Posterior cingulate gyrus (tissue), 11 donors: Measurements from ENCODE around the gene KLC4.
A peak's percentile ranks its signal among the peaks of the same experiment; 100 is the strongest.

Experiments used
- DNase-seq, 10 donors: peaks; one replicate each; pipeline versions ENCODE4 v3.0.0 to v3.0.0-alpha.2; 2020 to 2021; ENCODE audit warnings: mixed read lengths in 3 of 10
- intact Hi-C: fragments of 100-400 bp; cut with DNase I; formaldehyde crosslinking; loops from one replicate; pipeline ENCODE4 v1.15.1; 2023

Gene KLC4

GRCh38 chr6:43059168-43060033 lies at the start of gene KLC4, which contains the start of gene MRPL2:
Gene KLC4, plus strand, starts transcription at chr6:43059631. Its CDS starts 1,705 bp downstream, at chr6:43061336.
Gene MRPL2, minus strand, starts transcription at chr6:43059434. Its CDS starts 53 bp downstream, at chr6:43059381.
- intact Hi-C loops, result loop anchor here (10.0 kb wide), 2 partner anchors 75 to 495 kb away; partner anchors contain the start of genes PPP2R5D and UBR2
- peak; percentile 98 to 100 (median 100) for DNase-seq

DNA sequence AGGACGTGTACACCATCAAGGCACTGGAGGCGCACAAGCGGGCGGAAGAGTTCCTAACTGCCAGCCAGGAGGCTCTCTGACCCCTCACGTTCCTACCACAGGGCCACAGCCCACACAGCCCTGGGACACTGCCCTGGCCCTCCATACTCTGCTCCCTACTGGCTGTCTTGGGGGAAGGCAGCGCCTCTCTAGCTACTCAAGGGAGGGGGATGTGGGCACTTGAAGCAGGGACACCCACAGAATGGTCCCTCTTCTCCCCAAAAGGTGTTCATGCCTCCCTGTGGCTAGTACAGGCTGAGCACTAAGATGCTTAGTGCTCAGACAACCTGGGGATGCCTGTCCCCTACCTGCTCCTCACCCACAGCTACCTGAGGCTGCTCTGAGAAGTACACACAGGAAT lies 48.2 kb upstream of the KLC4 start:
- intact Hi-C loops, result loop anchor here (5.0 to 10.0 kb wide), 2 partner anchors 79 to 164 kb away; partner anchors contain the start of gene SRF
- peak in 2 of 10 donors; percentile 43 to 61 for DNase-seq

GRCh38 chr6:43012364-43012763 lies 47.1 kb upstream of the KLC4 start:
- intact Hi-C loops, result loop anchor here (5.0 to 10.0 kb wide), 2 partner anchors 80 to 162 kb away; partner anchors contain the start of gene SRF

DNA sequence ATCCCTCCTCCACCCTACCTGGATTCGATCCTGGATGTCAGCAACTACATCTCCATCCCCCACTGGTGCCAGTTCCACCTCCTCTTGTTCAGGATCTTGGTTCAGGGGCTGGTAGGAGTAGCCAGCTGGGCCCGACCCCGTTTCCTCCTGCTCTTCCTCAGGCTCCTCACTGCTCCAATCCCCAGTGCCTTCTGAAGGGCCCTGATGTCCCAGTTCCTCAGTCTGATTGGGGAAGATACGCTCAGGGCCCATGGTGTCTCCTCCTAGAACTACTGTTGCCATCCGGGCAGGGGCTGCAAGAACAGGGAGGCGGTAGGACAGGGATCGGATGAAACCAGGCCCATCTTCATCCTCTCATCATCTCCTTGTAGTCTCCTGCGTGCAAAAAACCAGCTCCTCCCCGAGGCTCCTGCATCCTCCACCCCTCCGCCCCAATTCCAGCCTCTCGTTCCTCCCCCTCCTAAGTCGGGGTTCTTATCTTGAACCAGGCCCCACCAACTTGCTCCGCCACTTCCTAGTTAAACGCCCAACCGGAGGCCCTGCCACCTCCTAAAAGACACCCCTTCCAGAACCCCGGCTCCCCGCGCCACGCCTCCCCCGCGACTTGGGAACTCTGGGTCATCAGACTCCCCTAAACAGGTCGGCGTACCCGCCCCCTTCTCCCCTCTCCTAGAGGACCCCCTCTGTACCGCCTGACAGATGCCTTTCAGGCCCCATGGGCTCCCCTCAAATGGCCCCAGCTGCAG lies 46.2 kb upstream of the KLC4 start:
- intact Hi-C loops, result loop anchor here (5.0 to 10.0 kb wide), 2 partner anchors 81 to 162 kb away; partner anchors contain the start of gene SRF
- peak in 1 of 10 donors; percentile 11 for DNase-seq

More at GRCh38 chr6:43012364-43012763, 47.1 kb upstream of the KLC4 start:
- peak in 2 of 10 donors; percentile 43 to 69 for DNase-seq

DNA sequence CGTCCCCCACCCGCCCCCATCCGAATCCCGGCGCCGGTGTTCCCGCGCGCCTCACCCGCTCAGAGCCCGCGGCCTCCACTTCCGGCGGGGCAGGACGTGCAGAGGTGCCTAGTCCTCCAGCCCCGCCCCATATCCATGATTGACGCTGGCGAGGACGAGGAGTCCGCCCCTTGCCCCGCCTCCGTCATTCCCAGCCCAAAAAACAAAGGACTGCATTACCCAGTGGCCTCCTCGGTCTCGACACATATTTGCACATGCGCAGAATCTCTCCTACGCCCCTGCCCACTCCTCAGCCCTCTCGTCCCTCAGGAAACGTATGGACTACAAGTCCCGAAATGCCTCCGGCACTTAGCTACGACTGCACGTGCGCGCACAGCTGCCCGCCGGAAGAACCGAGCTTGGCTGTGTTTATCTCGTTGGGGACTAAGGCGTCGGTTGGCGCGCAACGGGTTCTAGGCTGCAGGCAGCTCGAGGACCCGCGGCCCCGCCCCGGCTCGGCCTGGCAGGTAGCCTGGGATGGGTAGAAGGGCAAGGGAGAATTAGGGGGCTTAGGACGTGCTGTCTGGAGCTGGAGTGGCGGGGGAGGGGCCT lies 45.5 kb upstream of the KLC4 start, which contains the start of the genes KLHDC3 and MEA1:
Gene KLHDC3 (plus strand): TSS at position 407 of the 591 bp plus-strand sequence. CDS start 2,944 bp downstream, outside the sequence.
Gene MEA1 (minus strand): TSS at position 104 of the 591 bp plus-strand sequence. CDS start 133 bp downstream, outside the sequence.
- peak; percentile 99 to 100 (median 100) for DNase-seq
- intact Hi-C loops, result loop anchor here (5.0 to 10.0 kb wide), 2 partner anchors 82 to 161 kb away; partner anchors contain the start of gene SRF

DNA sequence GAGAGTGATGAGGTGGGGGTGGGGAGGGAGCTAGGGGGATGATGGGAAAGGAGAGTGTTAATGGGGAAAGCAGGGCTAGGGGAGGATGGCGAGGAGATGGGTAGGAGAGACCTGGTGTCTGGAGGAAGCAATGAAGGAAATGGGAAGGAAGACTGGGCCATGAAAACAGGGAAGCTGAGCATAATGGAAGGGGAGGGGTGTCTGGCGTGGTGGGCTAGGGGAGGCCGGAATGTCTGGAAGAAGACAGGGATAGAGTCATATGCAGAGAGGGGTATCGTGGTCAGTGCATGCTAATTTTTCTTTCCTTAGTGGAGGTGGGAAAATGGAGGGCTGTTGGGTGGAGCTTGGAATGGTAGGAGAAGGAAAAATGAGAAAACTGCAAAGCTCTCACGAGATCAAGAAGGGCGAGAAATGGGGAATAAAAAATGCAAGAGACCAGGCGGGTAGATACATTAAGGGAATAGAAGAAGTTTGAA lies 45.0 kb upstream of the KLC4 start:
- intact Hi-C loops, result loop anchor here (5.0 to 10.0 kb wide), 2 partner anchors 82 to 160 kb away; partner anchors contain the start of gene SRF
- DNase-seq, result no peak

DNA sequence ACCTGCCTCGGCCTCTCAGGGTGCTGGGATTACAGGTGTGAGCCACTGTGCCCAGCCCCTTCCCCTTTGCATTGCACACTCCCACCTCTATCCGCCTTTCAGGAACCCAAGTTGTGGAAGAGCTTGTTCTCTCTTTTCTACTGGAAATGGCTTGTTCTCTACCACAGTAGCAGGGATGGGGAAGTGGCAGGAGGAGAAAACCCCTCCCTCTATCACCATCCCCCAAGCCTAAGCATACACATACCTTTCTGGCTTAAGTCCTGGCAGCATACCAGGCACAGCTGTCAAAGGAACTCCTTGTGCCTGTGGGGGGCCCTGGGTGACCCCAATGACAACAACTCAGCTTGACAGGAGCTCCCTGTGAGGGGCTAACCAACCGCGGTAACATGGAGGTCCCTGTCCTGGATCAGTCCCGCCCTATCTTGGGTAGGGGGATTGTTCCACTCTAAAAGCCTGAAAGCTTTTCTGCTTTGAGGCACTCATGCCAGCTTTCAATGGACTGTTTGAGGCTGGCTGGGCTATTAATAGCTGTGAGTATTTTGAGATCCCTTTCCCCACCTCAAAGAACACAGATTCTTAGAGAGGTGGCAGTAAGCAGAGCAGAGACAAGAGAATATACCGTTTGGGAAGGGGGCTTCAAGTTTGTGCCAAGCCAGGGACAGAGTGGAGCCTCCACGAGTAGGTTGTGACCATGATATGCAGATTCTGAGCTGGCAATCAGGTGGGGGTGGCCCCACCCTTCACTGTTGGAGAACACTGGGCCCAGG lies 43.1 kb upstream of the KLC4 start:
- intact Hi-C loops, result loop anchor here (10.0 kb wide), 1 partner anchor 158 kb away; the partner anchor contains the start of gene SRF
- DNase-seq, result peak in 1 of 10 donors; percentile 64

DNA sequence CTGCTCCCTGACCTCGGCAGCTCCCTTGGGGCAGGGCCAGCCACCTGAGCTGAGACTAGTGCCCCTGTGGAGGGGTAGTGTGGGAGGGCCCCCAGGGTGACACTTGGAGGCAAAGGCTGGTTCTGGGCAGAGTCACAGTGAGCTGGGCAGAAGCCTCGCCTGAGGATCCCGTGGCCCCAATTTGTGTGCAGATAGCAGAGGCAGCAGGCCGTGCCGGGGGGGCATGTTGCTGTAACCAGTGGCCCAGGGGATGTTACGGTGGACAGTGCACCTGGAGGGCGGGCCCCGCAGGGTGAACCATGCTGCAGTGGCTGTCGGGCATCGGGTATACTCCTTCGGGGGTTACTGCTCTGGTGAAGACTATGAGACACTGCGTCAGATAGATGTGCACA lies 42.5 kb upstream of the KLC4 start:
- intact Hi-C loops, result loop anchor here (10.0 kb wide), 1 partner anchor 158 kb away; the partner anchor contains the start of gene SRF
- peak in 2 of 10 donors; percentile 61 to 67 for DNase-seq

DNA sequence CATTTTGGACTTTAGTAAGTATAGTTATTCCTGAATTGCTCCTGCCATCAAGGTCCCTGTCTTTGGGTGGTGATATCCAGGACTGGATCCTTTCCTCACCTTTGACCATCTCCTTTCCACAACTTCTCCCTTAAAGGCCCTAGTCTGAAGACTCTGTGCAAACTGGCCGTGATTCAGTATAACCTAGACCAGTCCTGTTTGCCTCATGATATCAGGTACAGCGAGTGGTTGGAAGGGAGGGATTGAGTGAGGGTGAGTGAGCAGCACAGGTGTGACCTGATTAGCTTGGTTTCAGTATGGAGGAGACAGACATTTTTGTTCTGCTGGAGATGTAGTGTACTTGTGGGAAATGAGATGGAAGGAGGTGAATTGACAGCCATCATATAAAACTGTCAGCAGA lies 40.3 kb upstream of the KLC4 start:
- intact Hi-C loops, result loop anchor here (10.0 kb wide), 1 partner anchor 156 kb away; the partner anchor contains the start of gene SRF
- DNase-seq, result no peak

- intact Hi-C loops, result no loop called here
- peak in 1 of 10 donors; percentile 12 for DNase-seq
These were observed 39.3 kb upstream of the KLC4 start for GRCh38 chr6:43020052-43020705.

- peak in 2 of 10 donors; percentile 16 to 54 for DNase-seq
- intact Hi-C loops, result no loop called here
These were observed 38.6 kb upstream of the KLC4 start for GRCh38 chr6:43020847-43021246.

- intact Hi-C loops, result no loop called here
- DNase-seq, result peak; percentile 69 to 98 (median 84)
These were observed 38.0 kb upstream of the KLC4 start, which contains the start of gene RRP36 for GRCh38 chr6:43021270-43022047. Gene RRP36, plus strand, starts transcription at chr6:43021623. Its CDS starts 32 bp downstream, at chr6:43021655.

- intact Hi-C loops, result no loop called here
- DNase-seq, result no peak
These were observed 35.0 kb upstream of the KLC4 start for GRCh38 chr6:43024436-43024835.

DNA sequence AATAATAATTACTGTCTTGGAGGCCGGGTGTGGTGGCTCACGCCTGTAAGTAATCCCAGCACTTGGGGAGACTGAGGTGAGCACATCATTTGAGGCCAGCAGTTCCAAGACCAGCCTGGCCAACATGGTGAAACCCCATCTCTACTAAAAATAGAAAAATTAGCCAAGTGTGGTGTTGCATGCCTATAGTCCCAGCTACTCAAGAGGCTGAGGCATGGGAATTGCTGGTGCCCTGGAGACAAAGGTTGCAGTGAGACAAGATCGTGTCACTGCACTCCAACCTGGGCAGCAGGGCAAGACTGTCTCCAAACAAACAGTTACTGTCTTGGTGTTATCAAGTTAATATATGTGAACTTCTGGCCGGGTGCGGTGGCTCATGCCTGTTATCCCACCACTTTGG lies 33.1 kb upstream of the KLC4 start:
- intact Hi-C loops, result no loop called here
- DNase-seq, result peak in 2 of 10 donors; percentile 24 to 57

DNA sequence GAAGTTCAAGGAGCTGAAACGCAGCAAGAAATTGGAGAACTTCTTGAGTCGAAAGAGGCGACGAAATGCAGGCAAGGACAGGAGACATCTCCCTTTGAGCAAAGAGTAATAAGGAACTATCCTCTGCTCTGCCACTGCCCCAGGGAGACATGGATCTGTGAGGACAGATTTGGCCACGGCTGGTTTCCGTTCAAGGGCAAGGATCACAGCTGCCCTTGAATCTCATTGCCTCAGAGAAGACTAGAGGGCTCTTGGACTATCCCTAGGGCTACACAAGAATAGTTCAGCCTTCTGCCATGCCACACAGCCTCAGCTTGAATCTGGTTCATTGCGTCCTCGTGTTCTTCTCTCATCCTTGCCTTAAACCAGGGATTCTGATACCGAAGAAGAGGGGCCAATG lies 30.3 kb upstream of the KLC4 start:
- peak in 1 of 10 donors; percentile 28 for DNase-seq
- intact Hi-C loops, result no loop called here

DNA sequence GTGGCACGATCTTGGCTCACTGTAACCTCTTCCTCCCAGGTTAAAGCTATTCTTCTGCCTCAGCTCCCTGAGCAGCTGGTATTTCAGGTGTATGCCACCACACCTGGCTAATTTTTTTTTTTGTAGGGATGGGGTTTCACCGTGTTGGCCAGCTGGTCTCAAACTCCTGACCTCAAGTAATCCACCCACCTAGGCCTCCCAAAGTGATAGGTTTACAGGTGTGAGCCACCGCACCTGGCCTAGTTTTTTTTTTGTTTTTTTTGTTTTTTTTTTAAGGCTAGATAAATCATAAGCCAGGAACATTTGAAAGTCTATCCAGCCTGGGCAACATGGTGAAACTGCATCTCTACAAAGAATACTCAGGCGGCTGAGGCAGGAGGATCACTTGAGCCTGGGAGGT lies 27.1 kb upstream of the KLC4 start:
- intact Hi-C loops, result no loop called here

DNA sequence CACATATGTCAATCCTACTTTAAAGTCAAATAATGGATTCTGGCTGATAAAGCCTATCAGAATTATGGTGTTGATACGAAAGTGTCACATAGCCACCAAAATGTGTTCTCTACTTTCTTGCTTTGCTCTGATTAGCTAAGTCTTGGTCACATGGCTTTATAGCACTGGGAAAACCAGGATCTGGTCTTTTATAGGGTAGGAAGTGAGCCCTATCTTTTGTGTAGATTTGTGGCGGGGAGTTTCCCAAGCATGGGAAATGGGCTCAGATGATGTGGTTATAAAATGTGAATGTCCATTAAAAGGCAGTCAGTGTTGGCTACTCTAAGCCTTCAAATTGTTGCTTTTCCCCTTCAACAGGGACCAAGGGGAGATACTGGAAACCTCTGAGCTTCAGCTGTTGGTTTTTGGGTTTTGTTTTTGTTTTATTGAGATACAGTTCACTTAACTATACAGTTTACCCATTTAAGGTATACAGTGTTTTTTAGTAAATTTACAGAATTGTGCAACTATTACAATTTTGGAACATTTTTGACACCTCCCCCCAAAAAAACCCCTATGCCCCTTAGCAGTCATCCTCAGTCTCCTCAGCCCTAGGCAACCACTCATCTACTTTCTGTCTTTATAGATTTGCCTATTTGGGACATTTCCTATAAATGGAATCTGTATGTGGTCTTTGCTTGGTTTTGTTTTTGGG lies 25.8 kb upstream of the KLC4 start:
- intact Hi-C loops, result no loop called here
- DNase-seq, result no peak

More for the DNA sequence above, 27.1 kb upstream of the KLC4 start:
- DNase-seq, result peak in 1 of 10 donors; percentile 9
